ENCODE measurements around the gene SLC4A3. TPM values are rescaled to one million over a fixed set of nuclear protein-coding genes. Genes with fewer than 3 reads are reported as not detected.
A peak's percentile ranks its signal among the peaks of the same experiment; 100 is the strongest.

Gene SLC4A3
- polyA plus RNA-seq, 1 experiment = 12.1 TPM

- H3K36me3 ChIP-seq (ENCODE audit: control insufficient read depth, insufficient read depth, low read length) = no peaks in the 10 kb centered on the region
- H3K27me3 ChIP-seq (ENCODE audit: control insufficient read depth, insufficient read depth, low read length) = no peaks in the 10 kb centered on the region
- H3K4me3 ChIP-seq (ENCODE audit: low read depth, low read length) = no peak overlapping the region
- peak; percentile 74 for TF ChIP-seq CTCF (IDR thresholded peaks at IDR 0.05; ENCODE audit: insufficient read depth, low read depth, low read length)
- no peak for DNase-seq (ENCODE audit: low read depth)
- POLR2A ChIA-PET = interaction anchor here (0.7 kb wide), 1 partner anchor 1474 kb away, joined by 3 read pairs; no protein-coding TSS in a partner anchor
- CTCF ChIA-PET = interaction anchor here (0.7 to 5.2 kb wide), 30 partner anchors 9 to 199 kb away, joined by 3 to 88 read pairs (median 5); partner anchors contain the start of genes CHPF, INHA, OBSL1 and TMEM198
Measured at GRCh38 chr2:219689676-219690628, 62.5 kb downstream of the SLC4A3 start.

- ChIA-PET POLR2A (no interaction called here), CTCF (interaction anchor here (1.0 to 5.2 kb wide), 3 partner anchors 10 to 150 kb away, joined by 3 to 88 read pairs (median 43); partner anchors contain the start of genes CHPF and TMEM198)
- DNase-seq (ENCODE audit: low read depth) = no peak
- no peak for TF ChIP-seq CTCF (IDR thresholded peaks at IDR 0.05; ENCODE audit: insufficient read depth, low read depth, low read length)
- Histone ChIP-seq H3K27me3 (ENCODE audit: control insufficient read depth, insufficient read depth, low read length) (peaks cover 2% of the 10 kb centered on the region; the same call in 1 of the 2 replicates), H3K36me3 (ENCODE audit: control insufficient read depth, insufficient read depth, low read length) (no peaks in the 10 kb centered on the region), H3K4me3 (ENCODE audit: low read depth, low read length) (no peak overlapping the region)
Measured at GRCh38 chr2:219691571-219691970, 64.1 kb downstream of the SLC4A3 start.

Small RNA genes within 50 kb of the gene (small RNA-seq; reads per million reads assigned to genes)
- not detected for gene RN7SKP213 (ENCODE audit: insufficient read length, low read depth, low replicate concordance)

Other genes starting within 250 kb of the SLC4A3 start
- 69.2 and 134 TPM in 2 replicates for gene DNPEP, start 239.7 kb upstream of the SLC4A3 start, polyA plus RNA-seq (2011; rRNA removed)
- 5.4 and 7.0 TPM in 2 replicates for gene DES, start 209.3 kb upstream of the SLC4A3 start, polyA plus RNA-seq (2011; rRNA removed)
- gene SPEG, start 192.8 kb upstream of the SLC4A3 start, polyA plus RNA-seq (2011; rRNA removed) = 47.0 and 69.9 TPM in 2 replicates
- gene GMPPA, start 128.7 kb upstream of the SLC4A3 start, polyA plus RNA-seq (2011; rRNA removed) = 123 and 171 TPM in 2 replicates
- gene ASIC4, start 113.1 kb upstream of the SLC4A3 start, polyA plus RNA-seq (2011; rRNA removed) = 0.04 and 0.09 TPM in 2 replicates
- gene CHPF, start 83.8 kb upstream of the SLC4A3 start, polyA plus RNA-seq (2011; rRNA removed) = 65.0 and 119 TPM in 2 replicates
- 2.5 and 4.0 TPM in 2 replicates for gene TMEM198, start 83.6 kb upstream of the SLC4A3 start, polyA plus RNA-seq (2011; rRNA removed)
- gene OBSL1, start 56.1 kb upstream of the SLC4A3 start, polyA plus RNA-seq (2011; rRNA removed) = 47.2 and 75.9 TPM in 2 replicates
- 0.94 and 1.5 TPM in 2 replicates for gene INHA, start 55.3 kb upstream of the SLC4A3 start, polyA plus RNA-seq (2011; rRNA removed)
- gene STK11IP, start 29.8 kb upstream of the SLC4A3 start, polyA plus RNA-seq (2011; rRNA removed) = 11.3 and 21.0 TPM in 2 replicates

Measured in BJ (cell line).